Measurements from ENCODE around the gene LDHAL6B.

- TF ChIP-seq, protein P1, sequence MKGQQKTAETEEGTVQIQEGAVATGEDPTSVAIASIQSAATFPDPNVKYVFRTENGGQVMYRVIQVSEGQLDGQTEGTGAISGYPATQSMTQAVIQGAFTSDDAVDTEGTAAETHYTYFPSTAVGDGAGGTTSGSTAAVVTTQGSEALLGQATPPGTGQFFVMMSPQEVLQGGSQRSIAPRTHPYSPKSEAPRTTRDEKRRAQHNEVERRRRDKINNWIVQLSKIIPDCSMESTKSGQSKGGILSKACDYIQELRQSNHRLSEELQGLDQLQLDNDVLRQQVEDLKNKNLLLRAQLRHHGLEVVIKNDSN (CRISPR knock-in tag; IDR thresholded peaks at IDR 0.05), result no peak
- TF ChIP-seq ZZZ3 (IDR thresholded peaks at IDR 0.05), result no peak
These were observed 45.6 kb upstream of the LDHAL6B start for GRCh38 chr15:59160880-59161593.
